Ishikawa (cell line): ENCODE measurements around the gene GALNT13.

Source experiments
- CEBPB ChIP-seq: IDR thresholded peaks from 2 replicates; pipeline ENCODE4 v1.6.1; 2012
- CREB1 ChIP-seq: IDR thresholded peaks from 2 replicates; pipeline ENCODE4 v1.6.1; 2012; ENCODE audit warnings: low read depth
- EGR1 ChIP-seq: IDR thresholded peaks from 2 replicates; pipeline ENCODE4 v1.6.1; 2012
- EP300 ChIP-seq: IDR thresholded peaks from 2 replicates; pipeline ENCODE4 v1.6.1; 2012; ENCODE audit warnings: borderline replicate concordance
- FOXM1 ChIP-seq: IDR thresholded peaks from 2 replicates; pipeline ENCODE4 v1.6.1; 2012; ENCODE audit warnings: low read depth, borderline replicate concordance
- MAX ChIP-seq: IDR thresholded peaks from 2 replicates; pipeline ENCODE4 v1.6.1; 2012
- RAD21 ChIP-seq: IDR thresholded peaks from 2 replicates; pipeline ENCODE4 v1.6.1; 2012; ENCODE audit warnings: low read depth
- REST ChIP-seq: IDR thresholded peaks from 2 replicates; pipeline ENCODE4 v1.6.1; 2012; ENCODE audit warnings: low read depth, mild to moderate bottlenecking
- TAF1 ChIP-seq: IDR thresholded peaks from 2 replicates; pipeline ENCODE4 v1.6.1; 2012; ENCODE audit warnings: low read depth, mild to moderate bottlenecking
- TCF12 ChIP-seq: IDR thresholded peaks from 2 replicates; pipeline ENCODE4 v1.6.1; 2012; ENCODE audit warnings: low read depth
- TEAD4 ChIP-seq: IDR thresholded peaks from 2 replicates; pipeline ENCODE4 v1.6.1; 2012
- YY1 ChIP-seq: IDR thresholded peaks from 2 replicates; pipeline ENCODE4 v1.6.1; 2012; ENCODE audit warnings: low read depth
- ZBTB7A ChIP-seq: IDR thresholded peaks from 2 replicates; pipeline ENCODE4 v1.6.1; 2012; ENCODE audit warnings: low read depth

GRCh38 chr2:154329510-154329909, 457.8 kb downstream of the GALNT13 start:
- TF ChIP-seq RAD21 (no peak), EGR1 (no peak), FOXM1 (no peak), TCF12 (no peak), TAF1 (no peak), TEAD4 (no peak), ZBTB7A (no peak), YY1 (no peak), CEBPB (no peak), REST (no peak), MAX (no peak), EP300 (no peak), CREB1 (no peak)
